WI38 (cell line): ENCODE measurements around the gene MXRA8.
A peak's percentile ranks its signal among the peaks of the same experiment; 100 is the strongest.
"Not testable (repeated sequence)": the region's sequence is repeated elsewhere in the genome, so short reads cannot be mapped to it uniquely, and the experiment has no call there.

Source experiments
- H3K4me3 ChIP-seq: 2 replicates; pipeline ENCODE4 v1.5.1; 2011; ENCODE audit warnings: low read depth, mild to moderate bottlenecking, control low read depth, low read length
- TF ChIP-seq, protein P1 (sequence below): IDR thresholded peaks from 2 replicates; pipeline ENCODE4 v1.5.1; 2012; ENCODE audit warnings: low read depth, mild to moderate bottlenecking, control low read depth, low read length

Gene MXRA8, protein sequence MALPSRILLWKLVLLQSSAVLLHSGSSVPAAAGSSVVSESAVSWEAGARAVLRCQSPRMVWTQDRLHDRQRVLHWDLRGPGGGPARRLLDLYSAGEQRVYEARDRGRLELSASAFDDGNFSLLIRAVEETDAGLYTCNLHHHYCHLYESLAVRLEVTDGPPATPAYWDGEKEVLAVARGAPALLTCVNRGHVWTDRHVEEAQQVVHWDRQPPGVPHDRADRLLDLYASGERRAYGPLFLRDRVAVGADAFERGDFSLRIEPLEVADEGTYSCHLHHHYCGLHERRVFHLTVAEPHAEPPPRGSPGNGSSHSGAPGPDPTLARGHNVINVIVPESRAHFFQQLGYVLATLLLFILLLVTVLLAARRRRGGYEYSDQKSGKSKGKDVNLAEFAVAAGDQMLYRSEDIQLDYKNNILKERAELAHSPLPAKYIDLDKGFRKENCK

DNA sequence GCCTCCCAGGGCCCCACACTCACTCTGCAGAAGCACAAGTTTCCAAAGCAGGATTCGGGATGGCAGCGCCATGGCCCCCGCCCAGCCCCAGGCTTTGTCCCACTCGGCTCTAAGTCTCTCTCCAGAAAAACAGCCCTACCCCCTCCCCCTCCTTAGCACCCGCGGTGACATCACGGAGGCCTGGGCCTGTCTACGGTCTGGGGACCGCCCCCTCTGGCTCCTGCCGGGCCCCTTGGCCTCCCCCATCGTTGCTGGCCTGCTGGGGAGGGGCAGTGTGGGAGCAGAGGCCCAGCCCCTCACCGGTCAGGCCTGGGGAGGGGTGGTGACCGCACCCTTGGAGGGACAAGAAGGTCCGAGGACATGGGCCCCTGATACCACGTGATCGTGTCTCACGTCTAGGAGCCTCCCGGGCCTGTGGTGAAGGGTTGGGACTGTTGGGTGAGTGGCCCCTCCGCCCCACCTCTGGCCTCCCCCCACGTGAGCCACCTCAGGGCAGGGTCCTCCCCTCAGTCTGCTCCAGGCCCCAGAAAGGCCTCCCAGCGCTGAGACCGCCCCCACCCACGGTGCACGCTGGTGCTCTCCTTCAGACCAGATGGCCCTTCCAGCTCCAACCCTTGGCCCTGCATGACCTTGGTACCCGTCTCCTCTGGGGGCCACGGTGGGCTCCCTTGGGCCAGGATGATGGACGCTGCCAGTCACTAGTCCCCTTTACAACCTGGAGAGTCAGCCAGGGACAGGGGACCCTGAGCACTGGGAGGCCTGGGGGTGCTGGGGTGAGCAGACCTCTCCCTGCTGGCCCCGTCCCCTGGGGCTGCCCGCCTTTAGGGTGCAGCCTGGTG is at the start of gene MXRA8:
TSS of gene MXRA8 (minus strand) at position 123 of the 839 bp plus-strand sequence. CDS start at position 72, 51 bp downstream.
- H3K4me3 ChIP-seq: peak within 1 kb of the TSS; percentile 96
- TF ChIP-seq, protein P1, sequence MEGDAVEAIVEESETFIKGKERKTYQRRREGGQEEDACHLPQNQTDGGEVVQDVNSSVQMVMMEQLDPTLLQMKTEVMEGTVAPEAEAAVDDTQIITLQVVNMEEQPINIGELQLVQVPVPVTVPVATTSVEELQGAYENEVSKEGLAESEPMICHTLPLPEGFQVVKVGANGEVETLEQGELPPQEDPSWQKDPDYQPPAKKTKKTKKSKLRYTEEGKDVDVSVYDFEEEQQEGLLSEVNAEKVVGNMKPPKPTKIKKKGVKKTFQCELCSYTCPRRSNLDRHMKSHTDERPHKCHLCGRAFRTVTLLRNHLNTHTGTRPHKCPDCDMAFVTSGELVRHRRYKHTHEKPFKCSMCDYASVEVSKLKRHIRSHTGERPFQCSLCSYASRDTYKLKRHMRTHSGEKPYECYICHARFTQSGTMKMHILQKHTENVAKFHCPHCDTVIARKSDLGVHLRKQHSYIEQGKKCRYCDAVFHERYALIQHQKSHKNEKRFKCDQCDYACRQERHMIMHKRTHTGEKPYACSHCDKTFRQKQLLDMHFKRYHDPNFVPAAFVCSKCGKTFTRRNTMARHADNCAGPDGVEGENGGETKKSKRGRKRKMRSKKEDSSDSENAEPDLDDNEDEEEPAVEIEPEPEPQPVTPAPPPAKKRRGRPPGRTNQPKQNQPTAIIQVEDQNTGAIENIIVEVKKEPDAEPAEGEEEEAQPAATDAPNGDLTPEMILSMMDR: no peak

DNA sequence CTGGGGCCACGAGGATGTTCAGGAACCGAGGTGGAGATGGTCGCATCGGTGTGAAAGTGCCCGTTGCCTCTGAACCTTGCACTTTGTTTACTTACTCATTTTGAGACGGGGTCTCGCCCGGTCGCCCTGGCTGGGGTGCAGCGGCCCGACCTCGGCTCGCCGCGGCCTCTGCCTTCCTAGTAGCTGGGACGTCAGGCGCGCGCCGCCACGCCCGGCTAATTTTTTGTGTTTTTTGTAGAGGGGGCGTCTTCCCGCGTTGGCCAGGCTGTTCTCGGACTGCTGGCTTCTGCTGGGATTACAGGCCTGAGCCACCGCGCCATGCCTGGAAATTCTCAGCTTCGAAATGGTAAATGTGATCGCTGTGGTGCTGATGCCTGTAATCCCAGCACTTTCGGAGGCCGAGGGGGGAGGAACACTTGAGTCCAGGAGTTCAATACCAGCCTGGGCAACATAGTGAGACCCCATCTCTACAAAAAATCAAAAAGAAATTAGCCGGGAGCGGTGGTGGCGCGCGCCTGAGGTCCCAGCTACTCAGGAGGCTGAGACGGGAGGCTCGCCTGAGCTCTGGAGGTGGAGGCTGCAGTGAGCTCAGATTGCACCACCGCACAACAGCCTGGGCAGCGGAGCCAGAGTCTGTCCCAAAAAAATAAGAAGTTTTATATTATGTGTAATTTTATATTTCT is 49.4 kb upstream of the MXRA8 start:
- TF ChIP-seq, protein P1: no peak
- peak overlapping the region; percentile 90 for H3K4me3 ChIP-seq

DNA sequence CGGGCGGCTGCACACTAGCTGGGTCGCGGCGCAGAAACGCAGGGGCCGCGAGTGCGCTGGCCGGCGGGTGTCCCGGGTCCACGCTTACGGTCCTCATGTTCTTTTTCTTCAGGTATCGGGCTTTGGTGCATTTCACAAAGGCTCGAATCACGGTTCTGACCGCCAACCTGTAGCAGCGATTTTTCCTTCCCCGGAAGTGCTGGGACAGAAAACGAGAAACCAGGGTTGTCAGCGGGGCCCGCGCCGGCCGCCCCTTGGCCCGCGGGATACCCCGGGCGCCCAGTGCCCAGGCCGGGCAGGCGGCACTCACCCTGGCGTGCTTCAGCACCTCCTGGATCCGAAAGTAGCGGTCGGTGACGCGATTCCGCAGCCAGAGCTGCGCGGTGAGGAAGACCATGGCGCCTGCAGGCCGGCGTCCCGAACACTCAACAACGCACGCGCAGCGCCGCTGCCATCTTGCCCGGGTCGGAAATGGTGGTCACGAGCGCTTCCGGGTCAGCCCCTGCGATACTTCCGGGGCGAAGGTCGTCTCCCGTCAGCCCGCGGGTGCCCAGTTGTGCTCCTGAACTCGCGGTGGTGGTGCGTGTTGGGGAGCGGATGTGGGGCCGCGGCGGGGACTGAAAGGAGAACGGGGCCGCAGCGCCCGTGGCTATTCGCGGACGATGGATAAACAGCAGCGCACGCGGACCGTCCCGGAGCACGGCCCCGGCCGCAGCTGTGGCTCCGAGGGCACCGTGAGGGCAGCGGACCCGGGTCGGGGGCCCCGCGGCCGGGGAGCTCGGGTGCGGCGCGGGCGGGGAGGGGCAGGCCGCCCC is 48.7 kb upstream of the MXRA8 start, which contains the start of gene MRPL20:
TSS of gene MRPL20 (minus strand) at position 473 of the 815 bp plus-strand sequence. CDS start at position 397, 76 bp downstream.
- peak within 1 kb of the TSS; percentile 90 for H3K4me3 ChIP-seq
- TF ChIP-seq, protein P1: no peak

DNA sequence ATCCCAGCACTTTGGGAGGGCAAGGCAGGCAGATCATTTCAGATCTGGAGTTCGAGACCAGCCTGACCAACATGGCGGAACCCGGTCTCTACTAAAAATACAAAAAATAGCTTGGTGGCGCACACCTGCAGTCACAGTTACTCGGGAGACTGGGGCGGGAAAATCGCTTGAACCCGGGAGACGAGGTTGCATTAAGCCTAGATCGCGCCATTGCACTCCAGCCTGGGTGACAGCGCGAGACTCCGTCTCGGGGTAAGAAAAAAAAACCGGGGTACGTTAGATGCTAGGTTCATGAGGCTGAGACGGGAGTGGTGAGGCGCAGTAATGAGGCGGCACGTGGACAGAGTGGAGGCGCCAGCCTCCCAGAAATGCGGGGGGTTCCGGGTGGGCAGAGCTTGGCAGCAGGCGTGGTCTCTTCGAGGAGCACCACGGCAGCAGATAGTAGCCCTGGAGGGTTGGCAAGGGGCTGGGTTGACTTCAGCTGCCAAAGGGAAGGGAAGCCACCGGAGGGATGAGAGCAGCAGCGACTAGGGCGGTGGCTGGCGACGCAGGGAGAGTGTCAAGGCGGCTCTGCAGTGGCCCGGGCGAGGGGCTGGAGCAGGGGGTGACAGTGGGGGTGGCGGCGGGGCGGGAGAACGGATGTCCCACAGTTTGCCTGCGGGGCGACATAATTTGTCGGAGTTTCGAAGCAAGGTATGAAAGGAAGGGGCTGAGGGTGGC is 47.9 kb upstream of the MXRA8 start:
- TF ChIP-seq, protein P1: no peak
- H3K4me3 ChIP-seq: peak overlapping the region; percentile 90

DNA sequence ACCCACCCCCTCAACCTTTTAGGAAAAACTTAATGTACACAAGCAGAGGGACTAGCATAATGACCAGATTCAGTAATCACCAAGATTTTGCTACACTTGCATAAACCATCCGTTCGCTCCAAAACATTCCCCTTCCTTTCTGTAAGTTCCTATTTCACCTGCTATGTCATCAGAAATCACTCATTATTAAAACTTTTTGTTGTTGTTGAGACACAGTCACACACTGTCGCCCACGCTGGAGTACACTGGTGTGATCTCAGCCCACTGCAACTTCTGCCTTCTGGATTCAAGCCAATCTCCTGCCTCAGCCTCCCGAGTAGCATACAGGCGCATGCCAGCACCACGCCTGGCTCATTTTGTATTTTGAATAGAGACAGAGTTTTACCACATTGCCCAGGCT is 45.3 kb upstream of the MXRA8 start:
- no peak overlapping the region for H3K4me3 ChIP-seq
- TF ChIP-seq, protein P1: no peak

DNA sequence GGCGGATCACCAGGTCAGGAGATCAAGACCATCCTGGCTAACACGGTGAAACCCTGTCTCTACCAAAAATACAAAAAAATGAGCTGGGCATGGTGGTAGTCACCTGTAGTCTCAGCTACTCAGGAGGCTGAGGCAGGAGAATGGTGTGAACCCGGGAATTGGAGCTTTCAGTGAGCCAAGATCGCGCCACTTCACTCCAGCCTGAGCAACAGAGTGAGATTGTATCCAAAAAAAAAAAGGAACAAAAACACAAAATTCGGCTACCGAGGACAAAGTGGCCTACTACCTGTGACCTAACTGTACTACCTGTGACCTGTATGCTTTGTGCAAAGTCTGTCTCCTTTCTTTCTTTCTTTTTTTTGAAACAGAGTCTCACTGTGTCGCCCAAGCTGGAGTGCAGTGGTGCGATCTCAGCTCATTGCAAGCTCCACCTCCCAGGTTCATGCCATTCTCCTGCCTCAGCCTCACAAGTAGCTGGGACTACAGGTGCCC is 44.6 kb upstream of the MXRA8 start:
- H3K4me3 ChIP-seq: not testable (repeated sequence)
